Mammary epithelial cell (primary cell): ENCODE results near the gene REP15.

Source experiments
- CTCF ChIP-seq, 2 donors: IDR thresholded peaks in 1 of 2; conservative IDR thresholded peaks in 1 of 2; 2 replicates each; pipeline ENCODE4 v1.5.1; 2011 to 2012; ENCODE audit warnings: inconsistent platforms in 2 of 2, low read length in 2 of 2, mild to moderate bottlenecking in 2 of 2, control low read depth in 1 of 2, low read depth in 1 of 2; ENCODE audit not compliant: insufficient read depth in 1 of 2; ENCODE audit errors: extremely low read depth in 1 of 2
- EZH2 ChIP-seq: IDR thresholded peaks from 2 replicates; pipeline ENCODE4 v1.6.1; 2012; ENCODE audit warnings: low read length, inconsistent platforms, borderline replicate concordance

GRCh38 chr12:27707216-27707615 lies 11.0 kb downstream of the REP15 start:
- no peak for TF ChIP-seq CTCF (conservative IDR thresholded peaks at IDR 0.05 in 1 of 2, IDR thresholded peaks at IDR 0.05 in 1 of 2; ENCODE audit: extremely low read depth in 1 of 2, insufficient read depth in 1 of 2, low read depth in 1 of 2, low read length in 2 of 2)
- no peak for TF ChIP-seq EZH2
